PFSK-1 (cell line): ENCODE measurements around the gene JADE2.

Source experiments
- FOXP2 ChIP-seq: optimal IDR thresholded peaks from 2 replicates; pipeline ENCODE3; 2011; ENCODE audit warnings: borderline replicate concordance, control low read depth, inconsistent platforms; ENCODE audit not compliant: insufficient read depth; ENCODE audit errors: extremely low read length, extremely low read depth
- POLR2AphosphoS5 ChIP-seq: IDR thresholded peaks from 2 replicates; pipeline ENCODE4 v1.6.1; 2012; ENCODE audit warnings: low read depth, mild to moderate bottlenecking, control low read depth, low read length, moderate library complexity
- REST ChIP-seq, 2 experiments: IDR thresholded peaks; 2 replicates each; pipeline versions ENCODE4 v1.6.1 to v1.8.0; 2011 to 2012; ENCODE audit warnings: low read depth in 2 of 2, low read length in 2 of 2, control low read depth in 1 of 2, inconsistent platforms in 1 of 2, mild to moderate bottlenecking in 1 of 2, moderate library complexity in 1 of 2; ENCODE audit not compliant: insufficient read depth in 1 of 2
- SIN3A ChIP-seq: IDR thresholded peaks from 2 replicates; pipeline ENCODE4 v1.6.1; 2012; ENCODE audit warnings: mild to moderate bottlenecking, low read length, moderate library complexity, borderline replicate concordance; ENCODE audit not compliant: insufficient read depth
- TAF1 ChIP-seq: IDR thresholded peaks from 2 replicates; pipeline ENCODE4 v1.6.1; 2012; ENCODE audit warnings: low read length, control low read depth, borderline replicate concordance; ENCODE audit not compliant: insufficient read depth

Gene JADE2

GRCh38 chr5:134493461-134494055 lies 31.9 kb upstream of the JADE2 start:
- no peak for TF ChIP-seq POLR2AphosphoS5
- no peak for TF ChIP-seq FOXP2
- TF ChIP-seq TAF1, result no peak

DNA sequence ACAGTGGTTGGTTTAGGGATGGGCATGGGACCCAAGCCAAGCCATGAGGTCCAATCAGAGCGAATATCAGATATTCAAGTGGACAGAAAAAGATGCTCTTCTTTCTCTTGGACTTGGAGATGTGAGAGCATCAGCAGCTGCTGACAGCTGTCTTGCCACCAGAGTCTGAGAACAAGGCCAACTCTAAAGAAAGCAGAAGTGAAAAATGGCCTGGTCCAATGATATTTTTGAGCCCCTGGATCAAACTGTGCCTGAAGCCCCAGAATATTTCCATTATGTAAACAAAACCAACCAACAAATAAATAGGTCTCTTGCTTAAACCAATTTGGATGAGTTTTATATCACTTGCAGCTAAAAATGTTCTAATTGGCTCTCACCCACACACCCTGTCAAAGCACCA lies 30.7 kb upstream of the JADE2 start:
- no peak for TF ChIP-seq SIN3A
- no peak for TF ChIP-seq REST (IDR thresholded peaks at IDR 0.05; ENCODE audit: insufficient read depth in 1 of 2, low read depth in 2 of 2, low read length in 2 of 2)
- no peak for TF ChIP-seq TAF1
- no peak for TF ChIP-seq FOXP2

- TF ChIP-seq REST (IDR thresholded peaks at IDR 0.05; ENCODE audit: insufficient read depth in 1 of 2, low read depth in 2 of 2, low read length in 2 of 2), result no peak
- no peak for TF ChIP-seq POLR2AphosphoS5
- no peak for TF ChIP-seq FOXP2
- TF ChIP-seq TAF1, result no peak
- TF ChIP-seq SIN3A, result no peak
Observed at GRCh38 chr5:134500699-134501430, 24.6 kb upstream of the JADE2 start.

DNA sequence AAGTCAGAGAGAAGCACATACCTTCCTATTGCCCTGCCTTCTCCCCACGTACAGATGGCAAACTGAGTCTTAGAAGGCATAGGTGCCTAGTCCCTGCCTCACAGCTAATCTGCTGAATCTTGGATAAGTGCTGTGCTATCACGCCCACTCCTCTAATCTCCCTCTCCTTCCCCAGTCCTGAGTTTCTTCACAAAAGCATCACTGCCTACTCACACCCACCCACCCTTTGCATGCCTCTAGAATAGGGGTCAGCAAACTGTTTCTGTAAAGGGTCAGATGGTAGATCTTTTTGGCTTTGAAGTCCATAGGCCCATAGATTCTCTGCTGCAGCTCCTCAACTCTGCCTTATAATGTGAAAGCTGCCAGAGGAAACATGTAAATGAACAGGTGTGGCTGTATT lies 23.2 kb upstream of the JADE2 start:
- TF ChIP-seq SIN3A (no peak), POLR2AphosphoS5 (no peak), REST (IDR thresholded peaks at IDR 0.05; ENCODE audit: insufficient read depth in 1 of 2, low read depth in 2 of 2, low read length in 2 of 2) (no peak), FOXP2 (no peak), TAF1 (no peak)

- TF ChIP-seq FOXP2 (peak; percentile 41), TAF1 (no peak), REST (IDR thresholded peaks at IDR 0.05; ENCODE audit: insufficient read depth in 1 of 2, low read depth in 2 of 2, low read length in 2 of 2) (peak in 1 of 2 experiments; percentile 62; a peak in 2 of 4 replicates), POLR2AphosphoS5 (peak; percentile 60; the same call in 1 of the 2 replicates), SIN3A (no peak)
Observed at GRCh38 chr5:134503088-134503936, 22.2 kb upstream of the JADE2 start.
